ENCODE measurements around the gene ATP6V0D1.

- TF ChIP-seq CTCF (tag by site-specific recombination; IDR thresholded peaks at IDR 0.05) (peak; percentile 57), ZNF785 (tag by site-specific recombination; IDR thresholded peaks at IDR 0.05) (no peak)
Observed at GRCh38 chr16:67393111-67393787, 87.7 kb downstream of the ATP6V0D1 start, which contains the start of gene TPPP3.
